GM12873 (cell line): ENCODE data around the gene NOL4L.

Source experiments
- TF ChIP-seq, protein P1 (sequence below): IDR thresholded peaks from 2 replicates; pipeline ENCODE4 v1.5.1; 2012; ENCODE audit warnings: low read depth, mild to moderate bottlenecking, moderate library complexity, low read length, control low read depth; ENCODE audit not compliant: insufficient read depth; ENCODE audit errors: missing control alignments

Gene NOL4L

DNA sequence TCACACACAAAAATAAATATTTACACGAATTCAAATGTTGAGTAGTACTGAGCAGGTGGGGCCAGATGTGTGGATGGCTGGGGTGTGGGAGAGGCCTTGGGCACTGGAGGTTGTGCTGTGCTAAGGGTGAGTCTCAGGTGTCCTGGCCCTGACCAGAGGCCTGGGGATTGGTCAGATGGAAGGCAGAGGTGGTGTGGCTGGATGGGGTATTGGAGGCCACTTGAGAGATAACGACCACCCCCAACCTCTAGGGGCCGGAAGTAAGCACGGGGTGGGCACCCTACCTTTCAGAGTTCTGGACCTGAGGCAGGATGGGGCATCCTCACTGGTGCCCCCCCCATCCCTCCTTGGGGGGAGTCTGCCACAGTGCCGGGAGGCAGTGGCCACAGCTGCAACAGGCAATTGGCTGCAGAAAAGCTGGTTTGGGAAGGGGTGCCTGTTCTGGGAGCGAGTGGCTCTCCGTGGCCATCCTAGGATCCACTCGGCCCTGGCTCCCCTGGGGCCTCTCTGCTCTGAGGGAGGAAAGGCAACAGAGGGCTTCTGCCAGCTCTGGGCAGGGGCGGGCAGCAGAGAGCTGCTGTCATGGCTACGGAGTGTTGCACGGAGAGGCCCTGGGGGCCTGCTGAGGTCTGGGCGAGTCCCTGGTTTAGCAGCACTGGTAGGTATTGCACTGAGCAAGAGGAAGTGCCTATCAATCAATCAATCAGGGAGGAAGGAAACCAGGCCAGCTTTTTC is 139.4 kb downstream of the NOL4L start:
- TF ChIP-seq, protein P1, sequence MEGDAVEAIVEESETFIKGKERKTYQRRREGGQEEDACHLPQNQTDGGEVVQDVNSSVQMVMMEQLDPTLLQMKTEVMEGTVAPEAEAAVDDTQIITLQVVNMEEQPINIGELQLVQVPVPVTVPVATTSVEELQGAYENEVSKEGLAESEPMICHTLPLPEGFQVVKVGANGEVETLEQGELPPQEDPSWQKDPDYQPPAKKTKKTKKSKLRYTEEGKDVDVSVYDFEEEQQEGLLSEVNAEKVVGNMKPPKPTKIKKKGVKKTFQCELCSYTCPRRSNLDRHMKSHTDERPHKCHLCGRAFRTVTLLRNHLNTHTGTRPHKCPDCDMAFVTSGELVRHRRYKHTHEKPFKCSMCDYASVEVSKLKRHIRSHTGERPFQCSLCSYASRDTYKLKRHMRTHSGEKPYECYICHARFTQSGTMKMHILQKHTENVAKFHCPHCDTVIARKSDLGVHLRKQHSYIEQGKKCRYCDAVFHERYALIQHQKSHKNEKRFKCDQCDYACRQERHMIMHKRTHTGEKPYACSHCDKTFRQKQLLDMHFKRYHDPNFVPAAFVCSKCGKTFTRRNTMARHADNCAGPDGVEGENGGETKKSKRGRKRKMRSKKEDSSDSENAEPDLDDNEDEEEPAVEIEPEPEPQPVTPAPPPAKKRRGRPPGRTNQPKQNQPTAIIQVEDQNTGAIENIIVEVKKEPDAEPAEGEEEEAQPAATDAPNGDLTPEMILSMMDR, result no peak

DNA sequence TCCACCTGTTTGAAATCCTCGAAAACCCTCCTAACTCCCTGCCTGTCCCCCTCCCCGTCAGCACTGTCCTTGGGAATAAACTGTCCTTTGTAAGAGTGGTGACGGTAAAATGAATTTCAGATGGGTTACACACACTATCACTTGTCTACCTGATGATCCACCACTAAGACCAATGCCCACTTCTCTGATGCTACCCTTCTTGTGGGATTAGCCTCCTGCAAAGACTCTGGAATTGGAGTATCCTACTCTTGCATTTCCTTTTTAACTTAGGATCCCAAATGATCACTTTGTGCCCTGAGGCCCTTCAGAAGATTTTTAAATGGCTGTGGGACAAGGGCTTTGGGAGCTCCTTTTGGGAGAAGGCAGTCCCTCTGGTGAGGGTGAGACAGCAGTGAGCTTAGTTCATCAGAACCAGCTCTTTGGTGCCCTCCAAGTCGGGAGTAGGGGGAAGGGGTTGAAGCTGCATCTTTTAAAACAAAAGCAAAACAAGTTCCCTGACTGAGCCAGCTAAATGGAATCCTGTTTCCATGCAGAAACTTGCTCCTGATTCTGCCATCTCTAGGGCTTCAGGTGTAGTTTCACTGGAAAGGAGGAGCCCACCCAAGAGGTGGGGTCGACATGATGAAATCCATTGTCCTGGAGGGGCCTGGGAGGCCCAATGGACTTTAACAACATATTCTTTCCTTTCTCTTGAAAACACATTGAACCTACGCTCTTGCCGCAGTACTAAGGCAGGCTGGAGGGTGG is 140.5 kb downstream of the NOL4L start:
- TF ChIP-seq, protein P1, result no peak

GRCh38 chr20:32443386-32443974 is 141.7 kb downstream of the NOL4L start:
- TF ChIP-seq, protein P1, result peak; percentile 15

DNA sequence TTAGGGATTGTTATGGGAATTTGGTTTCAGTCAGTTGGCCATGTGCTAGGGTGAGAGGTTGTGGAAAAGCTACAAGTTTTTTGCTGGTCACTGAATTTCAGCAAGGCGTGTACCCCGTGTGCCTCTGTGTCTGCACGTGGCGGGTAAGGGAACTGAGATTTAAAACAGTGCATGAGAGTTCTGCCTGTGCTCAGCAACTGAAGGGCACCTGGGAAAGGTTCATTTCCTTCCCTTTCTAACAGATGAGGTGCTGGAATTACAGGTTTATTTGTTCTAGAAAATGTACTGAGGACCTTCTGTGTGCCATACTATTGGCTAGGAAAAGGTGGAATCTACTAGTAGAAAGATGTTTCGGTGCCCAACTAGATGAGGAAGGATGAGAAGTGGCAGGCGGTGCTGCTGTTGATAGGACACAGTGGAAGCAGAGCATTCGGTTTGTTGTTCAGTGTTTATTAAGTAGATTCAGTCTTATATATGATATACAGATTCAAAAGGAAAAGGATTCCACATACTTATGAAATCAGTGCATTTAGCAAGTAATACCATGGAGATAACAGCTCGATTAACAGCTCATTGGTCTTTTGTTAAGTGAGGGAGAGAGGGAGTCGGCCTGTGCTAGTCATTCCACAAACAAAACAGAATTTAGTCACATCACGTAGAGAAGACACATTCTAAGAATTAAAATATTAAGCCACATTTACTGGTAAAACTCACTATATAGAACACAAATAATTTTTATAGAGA is 142.3 kb downstream of the NOL4L start:
- TF ChIP-seq, protein P1, result no peak

GRCh38 chr20:32441638-32442037 is 143.5 kb downstream of the NOL4L start:
- TF ChIP-seq, protein P1, result no peak

DNA sequence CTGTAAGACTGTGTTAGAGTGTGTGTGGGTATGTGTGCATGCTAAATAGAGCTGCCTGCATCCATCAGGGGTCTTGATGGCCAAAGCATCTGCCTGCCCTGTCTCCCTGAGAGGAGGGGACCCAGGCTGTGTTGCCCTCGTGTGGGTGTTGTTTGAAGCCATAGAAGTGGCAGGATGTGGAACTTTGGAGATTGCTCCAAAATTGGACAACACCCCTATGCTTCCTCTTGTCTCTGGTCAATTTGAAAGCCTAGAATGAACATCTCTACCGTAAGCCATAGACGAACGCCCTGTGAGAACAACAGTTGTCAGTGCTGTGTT is 144.4 kb downstream of the NOL4L start:
- TF ChIP-seq, protein P1, result no peak
